ENCODE measurements around the gene ISOC1.
A peak's percentile ranks its signal among the peaks of the same experiment; 100 is the strongest.

GRCh38 chr5:129094087-129094923 lies at the start of gene ISOC1:
- TF ChIP-seq POLR2AphosphoS5 (IDR thresholded peaks at IDR 0.05; ENCODE audit: borderline replicate concordance, low read depth, low read length) = peak; percentile 71
- TF ChIP-seq EZH2 (IDR thresholded peaks at IDR 0.05) = no peak
- TF ChIP-seq FOXP2 (optimal IDR thresholded peaks at IDR 0.05; ENCODE audit: control extremely low read depth, extremely low read length, insufficient read depth) = peak; percentile 43

Data from SK-N-MC (cell line).